Hematopoietic multipotent progenitor cell treated with erythropoietin and hydrocortisone succinate and interleukin-3 and kit ligand, for 6 days (in vitro differentiated cells): Measurements from ENCODE around the gene SGSH.
"Not testable (repeated sequence)": the region's sequence is repeated elsewhere in the genome, so short reads cannot be mapped to it uniquely, and the experiment has no call there.

ENCODE experiments used
- DNase-seq: peaks from one replicate; pipeline ENCODE4 v3.0.0-alpha.2; 2015

SGSH gene

GRCh38 chr17:80252871-80253270, 32.7 kb upstream of the SGSH start:
- DNase-seq: peak; percentile 85

- no peak for DNase-seq
These were observed 31.8 kb upstream of the SGSH start for GRCh38 chr17:80251966-80252365.

- DNase-seq: no peak
These were observed 29.0 kb upstream of the SGSH start for GRCh38 chr17:80248894-80249710.

GRCh38 chr17:80248001-80248893, 28.1 kb upstream of the SGSH start:
- DNase-seq: no peak

DNA sequence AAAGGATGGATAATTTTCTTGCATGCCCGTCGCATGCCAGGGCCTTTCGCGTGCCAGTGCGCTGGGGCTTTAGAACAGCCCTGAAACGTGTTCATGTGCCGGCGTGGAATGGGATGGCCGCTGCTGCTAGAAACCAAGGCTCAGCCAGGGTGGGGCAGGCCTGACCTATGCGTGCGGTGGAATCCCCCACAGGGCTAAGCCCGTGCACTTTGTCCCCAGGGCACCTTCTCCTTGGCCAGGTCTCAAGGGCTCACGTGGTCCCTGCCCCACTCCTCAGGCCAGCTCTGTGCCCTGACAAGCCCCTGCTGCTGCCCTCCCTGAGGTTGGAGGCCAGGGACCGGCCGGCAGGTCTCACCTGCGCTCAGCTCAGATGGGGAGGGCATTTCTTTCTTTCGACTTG, 27.4 kb upstream of the SGSH start:
- DNase-seq: no peak

DNA sequence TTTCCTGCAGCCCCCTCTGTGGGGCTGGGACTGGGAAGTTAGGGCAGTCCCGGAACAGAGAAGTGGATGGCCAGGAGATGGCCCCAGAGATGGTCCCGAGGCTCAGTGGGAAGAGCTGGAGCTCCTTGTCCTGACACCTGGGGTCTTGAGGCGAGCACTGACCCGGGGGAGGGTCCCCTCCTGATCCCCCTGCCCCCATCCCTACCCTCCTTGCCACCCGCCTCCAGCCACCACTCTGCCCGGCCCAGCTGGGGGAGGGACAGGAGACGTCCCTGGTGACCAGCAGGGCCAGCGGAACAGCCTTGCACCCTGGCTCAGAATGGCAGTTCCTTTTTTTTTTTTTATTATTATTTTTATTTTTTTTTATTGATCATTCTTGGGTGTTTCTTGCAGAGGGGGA, 26.6 kb upstream of the SGSH start:
- DNase-seq: no peak

- DNase-seq: no peak
These were observed 26.1 kb upstream of the SGSH start for GRCh38 chr17:80246266-80246681.

DNA sequence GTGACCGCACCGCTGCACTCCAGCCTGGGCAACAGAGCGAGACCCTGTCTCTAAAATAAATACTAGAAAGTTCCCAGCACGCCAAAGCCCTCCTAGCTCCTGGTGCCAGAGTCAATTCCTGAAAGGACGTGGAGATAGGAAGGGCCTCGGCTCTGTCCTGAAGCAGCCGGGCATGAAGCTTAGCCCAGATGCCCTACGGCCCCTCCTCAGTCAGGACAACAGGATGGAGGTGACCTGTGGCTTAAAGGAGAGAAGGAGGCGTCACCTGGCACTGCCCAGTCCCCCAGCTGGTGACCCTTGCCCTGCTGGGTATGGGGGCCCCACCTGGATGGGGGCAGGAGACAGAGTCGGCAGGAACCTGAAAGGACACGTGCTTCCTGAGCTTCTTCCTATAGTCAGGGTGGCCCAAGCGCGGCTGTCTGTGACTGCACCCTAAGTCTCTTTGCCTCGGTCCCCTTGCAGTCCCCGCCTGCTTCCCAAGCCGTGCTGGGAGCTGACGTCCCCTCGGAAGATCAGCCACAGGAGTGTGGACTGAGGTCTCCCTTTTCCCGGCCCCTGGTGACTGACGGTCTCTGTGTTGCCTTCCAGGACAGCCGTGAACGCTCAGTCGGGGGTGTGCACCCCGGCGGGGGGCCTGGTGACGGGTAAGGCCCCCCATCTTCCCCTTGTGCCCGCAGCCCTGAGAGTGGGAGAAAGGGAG, 25.6 kb upstream of the SGSH start:
- no peak for DNase-seq

DNA sequence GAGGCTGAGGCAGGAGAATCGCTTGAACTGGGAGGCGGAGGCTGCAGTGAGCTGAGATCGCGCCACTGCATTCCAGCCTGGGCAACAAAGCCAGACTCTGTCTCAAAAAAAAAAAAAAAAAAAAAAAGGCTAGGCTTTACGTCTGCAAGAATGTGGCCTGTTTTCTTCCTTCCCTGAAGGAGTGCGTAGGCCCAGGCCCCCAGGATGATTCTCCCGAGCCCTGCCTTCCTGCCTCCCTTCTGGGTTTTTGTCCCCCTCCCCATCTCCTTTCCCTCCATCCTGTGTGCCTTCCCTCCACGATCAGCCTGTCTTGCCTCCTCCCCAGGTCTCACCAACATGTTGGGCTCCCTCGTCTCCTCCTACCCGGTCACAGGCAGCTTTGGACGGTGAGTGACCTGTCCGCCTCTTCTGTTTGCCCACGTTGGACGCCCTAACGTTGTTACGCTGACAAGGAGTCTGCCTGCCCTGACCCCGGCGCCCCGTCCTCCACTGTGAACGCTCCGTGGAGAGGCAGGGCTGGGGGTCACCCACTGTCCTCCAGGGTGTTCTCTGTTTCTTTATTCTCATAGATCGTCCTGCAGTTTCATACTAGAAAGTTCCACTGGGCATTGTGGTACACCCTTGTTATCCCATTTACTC, 24.9 kb upstream of the SGSH start:
- no peak for DNase-seq

- not testable (repeated sequence) for DNase-seq
These were observed 24.3 kb upstream of the SGSH start for GRCh38 chr17:80244448-80244847.

- DNase-seq: no peak
These were observed 23.6 kb upstream of the SGSH start for GRCh38 chr17:80243526-80244433.

GRCh38 chr17:80242505-80242904, 22.4 kb upstream of the SGSH start:
- no peak for DNase-seq

DNA sequence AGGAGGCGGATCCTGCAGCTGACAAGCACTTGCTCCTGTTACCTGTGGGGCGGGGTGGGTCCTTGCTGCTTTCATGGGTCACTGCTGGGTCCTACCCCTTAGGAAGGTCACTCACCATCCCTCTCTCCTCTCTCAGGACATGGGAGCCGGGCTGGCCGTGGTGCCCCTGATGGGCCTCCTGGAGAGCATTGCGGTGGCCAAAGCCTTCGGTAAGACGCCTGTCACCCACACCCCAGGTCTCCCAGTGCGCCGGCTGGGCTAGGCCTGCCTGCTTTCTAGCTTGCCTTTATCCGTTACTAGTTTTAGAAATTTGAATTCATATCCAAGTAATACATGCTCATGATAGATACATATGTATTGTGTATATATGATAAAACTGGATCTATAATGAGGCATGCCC, 17.3 kb upstream of the SGSH start:
- DNase-seq: no peak

DNA sequence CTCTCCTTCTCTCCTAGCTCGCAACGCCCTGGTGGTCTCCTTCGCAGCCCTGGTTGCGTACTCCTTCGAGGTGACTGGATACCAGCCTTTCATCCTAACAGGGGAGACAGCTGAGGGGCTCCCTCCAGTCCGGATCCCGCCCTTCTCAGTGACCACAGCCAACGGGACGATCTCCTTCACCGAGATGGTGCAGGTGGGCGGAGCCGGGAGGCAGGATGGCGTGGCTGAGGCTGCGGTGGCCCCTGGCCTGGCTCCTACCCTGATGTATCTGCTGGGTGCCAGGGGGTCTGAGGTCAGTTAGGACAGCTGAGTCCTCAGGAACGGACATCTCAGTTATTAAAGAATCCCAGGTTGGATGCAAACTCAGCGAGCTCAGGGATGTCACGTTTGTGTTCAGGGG, 16.8 kb upstream of the SGSH start:
- DNase-seq: no peak

- no peak for DNase-seq
These were observed 13.1 kb upstream of the SGSH start for GRCh38 chr17:80233202-80233601.

DNA sequence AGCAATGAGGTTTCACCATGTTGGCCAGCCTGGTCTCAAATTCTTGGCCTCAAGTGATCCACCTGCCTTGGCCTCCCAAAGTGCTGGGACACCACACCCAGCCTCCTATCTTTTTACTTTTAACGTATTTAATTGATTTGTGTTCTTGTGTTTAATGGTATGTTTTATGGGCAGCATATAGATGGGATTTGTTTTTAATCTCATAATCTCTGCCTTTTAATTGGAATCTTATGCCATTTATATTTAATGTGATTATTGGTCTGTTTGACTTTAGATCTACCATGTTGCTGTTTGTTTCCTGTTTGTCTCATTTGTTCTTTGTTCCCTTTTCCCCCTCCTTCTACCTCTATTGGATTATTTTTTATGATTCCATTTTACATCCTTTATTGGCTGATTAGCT, 12.3 kb upstream of the SGSH start:
- DNase-seq: no peak

DNA sequence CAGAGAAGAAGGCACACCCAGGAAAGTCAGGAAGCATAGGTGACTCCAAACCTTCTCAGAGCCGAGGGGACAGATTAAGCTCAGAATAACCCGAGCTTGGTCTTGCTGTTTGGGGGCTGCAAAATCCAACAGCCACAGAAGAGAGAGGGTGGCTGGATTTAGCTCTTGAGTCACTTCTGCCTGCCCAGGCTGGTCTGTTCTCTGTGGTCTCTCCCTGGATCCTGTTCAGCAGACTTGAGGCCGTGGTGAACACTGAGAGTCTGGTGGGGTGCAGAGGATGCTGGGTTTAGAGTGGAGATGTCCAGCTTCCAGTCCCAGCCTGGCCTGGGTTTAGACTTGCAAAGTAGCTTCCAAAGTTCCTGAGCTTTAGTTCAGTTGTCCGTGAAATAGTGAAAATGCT, 8.9 kb upstream of the SGSH start:
- DNase-seq: no peak

DNA sequence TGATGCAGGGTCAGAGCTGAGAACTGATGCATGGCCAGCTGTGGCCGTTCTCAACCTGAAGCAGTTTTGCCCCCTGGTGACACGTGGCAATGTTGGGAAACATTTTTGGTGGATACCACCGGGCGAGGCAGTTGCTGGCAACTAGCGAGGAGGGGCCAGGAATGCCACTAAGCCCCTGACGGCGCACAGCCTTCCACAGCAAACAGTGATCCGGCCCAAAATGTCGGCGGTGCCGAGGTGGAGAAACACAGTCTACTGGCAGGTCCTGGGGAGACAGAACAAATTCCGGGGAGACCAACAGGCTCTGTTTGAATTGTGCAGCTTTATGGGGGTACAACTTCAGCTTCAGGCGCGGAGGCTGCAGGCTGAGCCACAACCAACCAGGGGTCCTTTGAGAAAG, 8.3 kb upstream of the SGSH start:
- no peak for DNase-seq

GRCh38 chr17:80227666-80228065, 7.5 kb upstream of the SGSH start:
- no peak for DNase-seq

DNA sequence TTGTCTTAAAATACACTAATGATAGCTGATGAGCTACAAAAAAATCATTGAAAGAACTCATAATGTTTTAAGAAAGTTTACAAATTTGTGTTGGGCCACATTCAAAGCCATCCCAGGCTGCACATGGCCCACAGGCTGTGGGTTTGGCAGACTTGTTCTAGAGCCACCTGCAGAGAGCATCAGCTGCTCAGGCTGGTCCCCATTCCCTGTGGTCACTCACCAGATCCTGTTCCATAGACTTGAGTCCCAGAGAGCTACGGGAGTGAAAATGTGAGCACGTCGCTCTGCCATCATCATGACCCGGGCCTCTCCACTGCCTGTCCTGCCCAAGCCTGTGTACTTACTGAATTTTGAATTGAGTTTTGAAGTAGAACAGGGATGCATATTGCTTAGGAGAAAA, 7.0 kb upstream of the SGSH start:
- no peak for DNase-seq

- no peak for DNase-seq
These were observed 5.1 kb upstream of the SGSH start for GRCh38 chr17:80225230-80225629.

GRCh38 chr17:80224683-80225082, 4.5 kb upstream of the SGSH start:
- no peak for DNase-seq
